Midbrain (tissue), 1 donor: Measurements from ENCODE around the gene ME3.

Experiments
- DNase-seq: peaks from one replicate; lab custom pipeline; 2025; lab: John Stamatoyannopoulos, UW

The ME3 gene

DNA sequence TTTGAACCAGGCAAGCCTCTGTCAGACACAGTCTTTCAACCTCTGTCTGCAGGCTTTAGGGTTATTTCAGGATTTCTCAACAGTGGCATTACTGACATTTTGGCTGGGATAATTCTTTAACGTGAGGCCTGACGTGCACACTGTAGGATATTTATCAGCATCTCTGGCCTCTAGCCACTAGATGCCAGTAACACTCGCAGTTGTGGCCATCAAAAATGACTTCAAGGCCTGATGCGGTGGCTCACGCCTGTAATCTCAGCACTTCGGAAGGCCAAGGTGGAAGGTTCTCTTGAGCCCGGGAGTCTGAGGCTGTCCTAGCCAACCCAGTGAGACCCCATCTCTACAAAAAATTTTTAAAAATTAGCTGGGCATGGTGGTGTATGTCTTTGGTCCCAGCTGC is 184.7 kb downstream of the ME3 start:
- no peak for DNase-seq

DNA sequence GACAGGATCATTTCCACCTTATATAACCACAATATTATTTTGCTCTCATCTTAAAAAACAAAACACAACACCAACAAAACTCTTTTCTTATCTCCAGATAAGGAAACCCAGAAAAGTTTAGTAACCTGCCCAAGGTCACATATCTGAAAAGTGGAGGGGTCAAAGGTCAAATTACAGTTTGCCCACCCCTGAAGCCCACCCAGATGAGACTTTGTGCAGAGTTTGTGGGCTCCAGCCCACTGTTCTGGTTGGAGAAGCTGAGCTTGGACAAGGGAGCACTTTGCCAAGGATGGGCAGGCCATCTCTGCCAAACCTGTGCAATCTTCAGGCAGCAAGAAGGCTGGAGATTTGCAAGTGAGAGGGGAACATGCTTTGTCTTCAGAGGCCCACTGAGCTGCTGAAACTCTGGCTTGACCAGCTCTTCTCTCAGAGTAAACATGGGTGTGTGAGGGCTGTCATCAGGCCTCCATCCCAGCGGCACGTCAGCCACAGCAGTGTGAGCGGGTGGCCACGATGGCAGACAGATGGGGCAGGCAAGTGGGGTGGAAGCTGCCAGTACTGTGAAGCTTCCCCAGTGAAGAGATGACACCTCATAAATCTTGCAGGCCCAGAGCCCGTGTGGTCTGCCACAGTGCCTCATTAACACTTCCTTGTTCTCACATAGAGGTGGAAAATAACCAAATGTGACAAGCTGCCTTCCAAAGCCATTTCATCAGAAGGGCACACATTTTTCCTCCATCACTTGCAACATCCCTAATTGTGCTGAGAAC is 186.0 kb downstream of the ME3 start:
- DNase-seq: no peak

DNA sequence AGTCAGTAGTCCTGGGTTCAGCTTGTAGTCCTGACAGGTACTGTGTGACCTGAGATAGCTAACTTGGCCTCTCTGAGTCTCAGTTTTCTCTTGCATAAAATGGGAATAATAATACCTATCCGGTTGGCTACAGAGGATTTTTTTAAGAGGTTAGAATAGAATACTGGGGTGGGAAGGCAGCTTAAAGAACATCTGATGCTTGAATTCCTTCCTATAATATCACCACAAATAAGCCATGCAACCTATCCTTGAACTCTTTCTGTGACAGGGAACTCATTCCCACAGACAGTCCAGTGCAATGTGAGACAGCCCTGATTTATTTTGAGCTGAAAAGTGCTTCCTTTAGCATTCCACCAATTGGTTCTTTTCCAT is 187.6 kb downstream of the ME3 start:
- no peak for DNase-seq

DNA sequence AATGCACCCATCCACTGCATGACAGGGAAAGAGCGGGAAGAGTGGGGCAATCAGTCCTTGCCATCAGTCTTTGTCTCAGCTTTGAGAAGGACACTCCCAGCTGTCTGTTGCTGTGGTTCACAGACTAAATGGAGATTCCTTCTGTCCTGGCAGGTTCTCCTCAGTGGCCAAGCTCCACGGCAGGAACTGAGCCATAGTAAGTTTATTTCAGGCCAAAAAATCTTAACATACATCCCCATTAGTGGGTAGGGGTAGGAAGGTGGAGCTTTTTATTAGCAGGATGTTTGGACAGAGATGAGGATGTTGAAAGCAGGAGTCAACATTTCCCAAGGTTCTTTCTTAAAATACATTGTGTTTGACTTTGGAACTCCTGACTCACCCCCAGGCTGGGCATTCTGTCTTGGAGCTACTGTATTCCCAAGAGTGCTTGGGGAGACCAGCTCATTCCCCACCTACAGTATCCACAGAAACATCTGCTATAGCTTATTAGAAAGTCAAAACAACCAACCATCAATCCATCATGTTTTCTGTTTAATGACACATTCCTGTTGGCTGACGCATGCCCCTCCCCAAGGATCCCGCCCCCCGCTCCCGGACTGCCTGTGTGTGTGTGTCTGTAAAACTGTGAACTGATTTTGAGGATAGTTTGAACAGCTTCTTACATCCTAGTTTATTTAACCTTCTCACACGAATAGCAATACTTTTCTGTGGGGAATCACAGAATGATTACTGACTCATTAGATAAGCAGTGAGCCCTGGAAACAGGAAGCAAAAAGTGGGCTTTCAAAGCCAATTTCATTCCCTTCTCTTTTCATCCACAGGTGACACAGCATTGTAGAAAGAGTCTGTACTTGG is 188.2 kb downstream of the ME3 start:
- DNase-seq: no peak

DNA sequence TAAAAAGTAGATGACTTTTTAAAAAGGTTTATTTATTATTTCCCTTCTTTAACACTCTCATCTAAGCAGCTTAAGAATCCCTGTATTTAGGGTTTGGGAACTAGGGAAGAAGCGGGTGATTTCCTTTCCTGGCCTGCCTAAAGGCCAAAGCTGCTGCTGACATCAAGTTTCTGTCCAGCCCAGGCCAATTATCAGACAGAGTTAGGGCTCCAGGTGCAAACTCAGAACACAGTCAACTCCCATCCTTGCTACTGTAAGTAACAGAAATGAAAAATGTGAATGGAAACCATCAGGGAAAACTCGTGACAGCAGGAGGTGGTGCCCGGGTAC is 188.8 kb downstream of the ME3 start:
- DNase-seq: no peak

DNA sequence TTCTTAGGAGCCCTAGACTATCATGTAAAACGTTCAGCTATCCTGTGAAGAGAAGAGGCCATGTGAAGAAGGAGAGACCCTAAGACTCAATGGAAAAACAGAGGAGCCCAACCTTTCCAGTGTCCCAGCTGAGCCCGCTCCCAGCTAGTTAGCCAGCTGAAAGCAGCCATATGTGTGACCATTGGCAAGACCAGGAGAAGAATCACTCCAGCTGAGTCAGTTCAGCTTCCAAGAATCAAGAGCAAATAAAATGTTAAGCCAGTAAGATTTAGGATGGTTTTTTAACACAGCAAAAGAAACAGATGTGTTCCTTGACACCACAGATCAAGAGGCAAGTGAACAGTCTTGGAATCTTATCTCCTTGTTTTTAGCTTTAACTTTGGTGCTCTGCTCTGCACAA is 189.7 kb downstream of the ME3 start:
- DNase-seq: no peak

DNA sequence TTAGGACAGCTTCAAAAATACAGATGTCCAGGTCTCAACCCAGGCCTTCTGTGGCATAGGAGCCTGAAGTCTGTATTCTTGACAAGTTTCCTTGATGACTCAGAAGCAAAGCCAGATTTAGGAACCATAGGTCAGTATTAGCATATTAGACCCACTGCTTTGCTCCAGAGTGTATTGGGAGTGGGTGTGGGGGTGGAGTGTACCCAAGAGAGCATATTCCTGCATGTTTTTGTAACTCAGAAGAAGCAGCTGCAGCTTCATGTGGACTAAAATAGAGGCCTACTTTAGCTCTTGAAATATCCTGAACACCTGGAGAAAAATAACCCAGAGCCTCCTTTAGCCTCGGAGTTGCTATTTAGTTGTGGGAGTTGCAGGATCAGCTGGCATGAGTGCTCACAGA is 191.0 kb downstream of the ME3 start:
- no peak for DNase-seq

DNA sequence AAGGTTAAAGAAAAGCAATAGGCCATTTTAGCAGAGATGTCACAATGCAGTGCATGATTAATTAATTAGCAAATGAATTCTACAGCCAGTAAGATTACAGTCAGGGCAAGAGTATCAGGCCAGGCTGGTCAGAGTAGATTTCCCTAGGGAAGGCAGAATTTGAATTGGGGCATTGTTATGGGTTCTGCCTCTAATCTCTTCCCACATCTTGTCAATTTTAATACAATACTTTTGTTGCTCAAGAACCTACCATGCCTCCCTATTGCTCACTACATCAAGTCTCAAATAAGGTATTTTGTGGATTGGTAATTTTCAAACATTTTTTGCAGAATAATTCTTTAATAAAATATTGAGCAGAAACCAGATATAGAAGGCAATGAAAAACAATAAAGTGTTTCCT is 194.1 kb downstream of the ME3 start:
- DNase-seq: no peak

DNA sequence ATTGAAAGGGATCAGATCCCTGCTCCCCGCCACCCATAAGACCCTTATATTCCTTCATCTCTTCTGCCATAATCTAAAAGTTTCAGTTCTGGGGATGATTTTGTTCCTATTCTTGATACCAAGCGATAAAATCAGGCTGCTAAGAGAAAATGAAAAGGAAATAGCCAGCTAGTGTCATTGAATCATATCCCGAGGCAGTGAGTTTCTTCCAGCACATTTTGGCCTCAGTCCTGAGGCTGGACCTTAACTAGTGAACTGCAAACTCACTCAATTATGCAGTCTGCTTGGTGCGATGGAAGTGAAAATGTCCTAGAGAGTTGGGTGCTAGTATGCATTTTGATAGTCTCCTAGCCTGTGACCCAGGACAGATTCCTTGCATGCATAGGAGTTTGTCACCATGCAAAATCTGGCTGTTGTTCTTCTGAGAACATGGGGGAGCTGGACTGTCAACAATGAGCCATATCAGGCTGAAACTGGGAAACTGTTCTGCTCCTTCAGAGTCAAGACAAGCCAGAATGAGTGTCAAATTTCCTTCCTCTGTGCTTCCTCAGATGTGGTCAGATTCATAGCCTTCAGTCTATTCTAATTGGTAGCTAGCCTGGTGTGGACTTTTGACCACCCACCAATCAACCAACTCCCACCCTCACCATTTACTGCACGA is 194.8 kb downstream of the ME3 start:
- DNase-seq: no peak

DNA sequence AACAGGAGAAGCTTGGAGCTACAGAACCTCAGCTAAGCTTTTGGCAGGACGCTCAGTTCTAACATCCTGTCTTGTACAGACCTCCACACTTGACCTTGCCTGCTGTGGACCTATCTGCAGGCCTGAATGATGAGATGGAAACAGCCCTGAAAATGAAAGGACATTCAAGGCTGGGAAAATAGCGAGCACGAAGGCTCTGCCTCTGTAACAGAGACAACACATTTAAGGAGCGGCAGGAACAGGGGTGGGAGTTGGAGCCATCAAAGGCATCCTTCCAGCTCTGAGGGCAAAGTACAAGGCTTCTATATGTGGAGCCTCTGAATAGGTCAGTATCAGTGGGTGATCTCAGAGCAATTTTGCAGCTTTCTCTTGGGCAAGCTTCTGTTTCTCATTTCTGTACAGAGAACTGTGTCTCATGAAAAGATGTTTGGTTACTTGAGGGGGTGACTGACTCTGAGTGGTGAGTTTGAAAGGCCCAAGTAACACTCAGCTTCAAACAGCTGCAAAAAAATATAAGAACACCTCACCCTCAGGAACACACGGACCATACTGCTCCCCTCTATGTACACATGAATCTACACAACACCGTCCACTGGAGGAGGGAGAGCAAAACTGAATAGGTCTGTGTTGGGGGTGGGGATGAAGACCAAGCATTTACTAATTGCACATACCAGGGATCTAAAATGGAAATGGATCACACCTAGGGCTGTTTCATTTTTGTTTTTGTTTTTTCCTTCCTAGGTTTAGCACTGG is 196.1 kb downstream of the ME3 start:
- DNase-seq: no peak

DNA sequence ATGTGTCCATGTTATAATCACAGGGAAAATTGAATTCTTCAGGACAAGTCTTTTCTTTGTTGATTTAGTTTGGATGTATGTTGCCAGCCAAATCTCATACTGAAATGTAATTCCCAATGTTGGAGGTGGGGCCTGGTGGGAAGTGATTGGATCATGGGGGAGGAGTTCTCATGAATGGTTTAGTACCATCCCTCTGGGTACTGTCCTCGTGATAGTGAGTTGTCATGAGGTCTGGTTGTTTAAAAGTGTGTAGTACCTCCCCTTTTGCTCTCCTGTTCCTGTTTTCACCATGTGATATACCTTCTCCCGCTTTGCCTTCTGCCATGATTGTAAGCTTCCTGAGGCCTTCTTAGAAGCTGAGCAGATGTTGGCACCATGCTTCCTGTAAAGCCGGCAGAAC is 197.4 kb downstream of the ME3 start:
- DNase-seq: no peak

DNA sequence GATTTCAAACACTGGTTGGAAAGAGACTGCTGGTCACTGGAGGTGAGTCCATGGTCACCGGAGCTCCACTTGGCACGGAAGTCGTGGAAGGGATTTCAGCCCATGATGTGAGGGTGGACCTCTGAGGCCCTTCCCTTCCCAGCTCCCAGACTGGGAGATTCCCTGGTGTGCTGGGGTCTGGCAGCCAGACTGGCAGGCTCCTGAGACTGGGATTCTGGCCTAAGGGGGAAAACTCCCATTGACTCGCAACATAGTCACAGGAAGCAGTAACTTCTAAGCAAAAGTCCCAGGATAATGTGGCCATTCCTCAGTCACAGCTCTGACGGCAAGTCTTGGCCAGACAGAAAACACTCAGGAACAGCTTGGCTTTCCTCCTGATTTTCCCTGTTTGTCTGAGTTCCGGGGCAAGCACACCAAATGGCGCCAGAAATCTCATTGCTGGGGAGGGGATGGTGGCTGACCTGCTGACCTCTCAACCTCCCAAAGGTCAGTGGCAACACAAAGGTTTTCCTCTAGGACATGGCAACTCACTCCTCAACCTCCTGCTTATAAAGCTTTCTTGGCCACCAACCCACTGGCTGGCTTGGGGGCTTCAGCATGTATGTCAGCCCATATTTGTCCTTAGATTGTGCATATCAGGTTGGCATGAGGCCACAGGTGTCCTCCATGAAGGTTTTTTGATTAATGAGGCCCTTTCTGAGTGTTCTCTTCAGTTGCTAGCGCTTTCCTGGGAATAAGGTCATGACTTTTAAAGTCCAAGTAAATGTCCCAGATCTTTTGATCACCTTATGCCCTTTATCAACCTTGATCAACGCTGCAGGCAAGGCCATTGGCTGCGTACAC is 198.2 kb downstream of the ME3 start:
- no peak for DNase-seq

DNA sequence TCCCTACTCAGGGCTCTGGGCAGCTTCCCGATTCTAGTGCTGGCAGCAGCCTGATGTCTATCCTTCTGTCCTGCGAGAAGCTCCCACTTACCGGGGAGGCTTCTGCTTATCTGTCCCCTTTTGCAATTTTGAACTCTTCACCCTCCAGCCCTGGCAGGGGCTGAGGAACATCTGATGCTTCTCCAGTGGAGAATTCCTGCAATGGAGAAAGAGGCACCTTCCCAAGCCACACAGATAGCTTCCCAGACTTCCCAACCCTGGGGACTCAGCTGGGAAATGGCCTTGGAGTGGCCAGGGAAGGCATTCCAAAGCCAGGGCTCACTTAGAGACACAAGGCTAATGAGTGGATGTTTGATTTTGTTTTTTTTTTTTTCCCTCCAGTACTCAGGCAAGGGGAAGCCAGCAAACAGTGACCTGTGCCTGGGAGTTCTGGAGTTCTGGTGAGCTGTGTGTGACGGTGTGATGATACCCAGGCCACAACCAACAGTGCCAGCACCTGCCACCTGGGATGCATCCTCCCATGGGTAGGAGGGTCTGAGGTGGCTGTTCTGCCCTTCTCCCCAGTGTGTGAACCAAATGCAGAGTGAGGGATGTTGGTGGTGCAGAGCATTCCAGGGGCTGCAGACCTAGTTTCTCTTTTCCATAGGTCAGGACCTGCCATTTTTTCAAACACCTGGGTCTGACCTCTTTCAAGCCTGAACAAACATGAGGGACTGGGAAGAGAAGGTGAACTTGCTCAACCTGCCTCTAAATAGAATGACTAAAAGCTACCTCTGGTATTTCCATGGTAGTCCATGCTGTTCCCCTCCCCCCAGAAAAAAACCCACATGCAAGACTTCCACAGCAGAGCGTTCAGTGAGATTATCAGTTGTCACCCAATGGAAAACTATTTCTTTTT is 202.7 kb downstream of the ME3 start:
- DNase-seq: no peak

DNA sequence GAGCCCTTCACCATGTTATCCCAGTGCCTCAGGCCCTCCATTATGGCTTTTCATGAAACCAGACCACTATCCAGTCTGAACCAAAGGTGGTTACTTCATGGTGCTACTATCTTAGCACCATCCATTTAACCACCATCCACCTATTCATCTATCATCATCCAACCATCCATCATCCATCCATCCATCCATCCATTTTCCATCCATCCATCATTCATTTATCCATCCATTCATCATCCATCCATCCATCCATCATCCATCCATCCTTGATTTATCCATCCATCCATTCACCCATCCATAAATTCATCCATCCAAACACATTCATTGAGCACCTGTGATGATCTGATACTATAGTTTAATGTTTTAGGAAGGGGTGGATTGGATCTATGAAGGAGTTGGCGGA is 204.2 kb downstream of the ME3 start:
- DNase-seq: no peak

DNA sequence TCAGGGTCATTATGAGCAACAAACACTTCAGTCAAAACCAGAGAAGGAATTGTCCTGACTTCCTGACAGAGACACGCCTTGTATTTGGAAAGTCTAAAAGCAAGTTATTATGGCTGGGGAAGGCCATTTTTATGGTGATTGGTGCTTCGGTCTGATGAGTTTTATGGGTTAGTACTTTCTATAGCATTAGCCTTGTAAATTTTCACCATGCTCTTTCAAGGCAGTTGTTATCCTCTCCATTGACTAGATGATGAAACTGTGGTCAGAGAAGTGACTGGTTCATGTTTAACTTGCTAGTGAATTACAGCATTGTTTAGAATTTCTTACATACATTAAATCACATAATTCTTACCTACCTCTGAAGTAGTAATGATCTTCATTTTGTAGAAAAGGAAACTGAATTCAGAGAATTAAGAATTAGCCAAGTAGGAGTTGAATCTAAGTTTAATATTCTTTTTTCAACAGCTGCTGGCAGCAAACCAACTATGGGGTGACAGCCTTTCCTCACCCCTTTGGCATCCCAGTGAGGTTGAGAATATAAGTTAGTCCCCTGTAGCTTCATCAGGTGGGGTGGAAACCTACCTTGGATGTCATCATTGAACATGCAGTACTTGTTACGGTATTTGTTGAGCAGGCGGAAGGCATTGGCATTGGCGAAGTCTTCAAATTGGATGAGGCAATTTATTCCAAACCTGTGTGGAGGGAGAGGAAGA is 207.8 kb downstream of the ME3 start:
- DNase-seq: no peak

DNA sequence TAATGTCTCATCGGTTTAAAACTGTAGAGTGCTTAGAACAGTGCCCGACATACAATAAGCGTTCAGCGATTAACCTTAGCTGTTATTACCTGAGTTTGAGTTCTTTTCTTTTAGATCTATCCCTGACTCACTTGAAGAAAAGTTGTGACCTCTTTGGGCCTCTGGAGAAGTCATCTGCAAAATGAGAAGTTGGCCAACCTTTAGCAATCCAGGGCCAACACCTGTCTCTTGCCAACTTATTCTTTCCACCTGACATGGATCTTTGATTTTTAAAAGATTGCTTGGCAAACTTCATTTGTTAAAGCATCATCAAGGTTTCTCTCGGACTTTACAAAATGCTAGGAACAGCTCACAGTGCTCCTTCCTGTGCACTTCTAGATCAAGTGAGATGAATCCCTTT is 208.5 kb downstream of the ME3 start:
- DNase-seq: no peak

DNA sequence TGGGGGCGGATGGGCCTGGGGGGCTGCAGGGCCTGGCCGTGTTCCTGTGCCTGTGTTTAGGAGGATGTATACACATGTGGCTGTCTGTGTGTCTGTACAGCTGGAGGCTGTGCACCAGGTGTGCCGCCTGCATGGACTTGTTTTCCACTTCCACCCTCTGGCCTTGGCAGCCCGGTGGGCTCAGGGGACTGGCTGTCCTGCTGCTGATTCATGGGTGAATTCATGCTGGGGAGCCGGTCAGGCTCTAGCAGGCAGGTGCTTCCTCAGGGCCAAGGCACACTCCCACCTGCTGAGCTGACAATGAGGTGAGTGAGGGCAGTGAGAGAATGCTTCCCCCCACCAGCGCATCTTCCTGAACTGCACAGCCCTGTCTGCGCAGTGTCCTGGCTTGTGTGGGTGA is 209.3 kb downstream of the ME3 start:
- DNase-seq: no peak

DNA sequence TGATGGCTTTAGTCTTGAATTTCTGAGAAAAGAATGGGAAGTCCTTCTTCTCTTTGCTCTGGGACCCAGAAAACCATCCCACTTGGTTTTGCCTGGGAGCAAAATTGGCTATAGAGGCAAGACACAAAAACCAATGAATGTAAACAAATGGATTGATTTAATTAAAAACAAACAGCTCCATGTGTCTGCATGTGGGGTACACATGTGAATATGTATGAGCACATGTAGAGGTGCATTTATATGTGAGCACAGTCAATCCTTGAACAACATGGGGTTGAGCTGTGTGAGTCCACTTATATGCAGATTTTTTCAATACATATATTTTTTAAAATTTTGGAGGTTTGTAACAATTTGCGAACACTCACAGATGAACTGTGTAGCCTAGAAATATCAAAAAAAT is 210.5 kb downstream of the ME3 start:
- no peak for DNase-seq

DNA sequence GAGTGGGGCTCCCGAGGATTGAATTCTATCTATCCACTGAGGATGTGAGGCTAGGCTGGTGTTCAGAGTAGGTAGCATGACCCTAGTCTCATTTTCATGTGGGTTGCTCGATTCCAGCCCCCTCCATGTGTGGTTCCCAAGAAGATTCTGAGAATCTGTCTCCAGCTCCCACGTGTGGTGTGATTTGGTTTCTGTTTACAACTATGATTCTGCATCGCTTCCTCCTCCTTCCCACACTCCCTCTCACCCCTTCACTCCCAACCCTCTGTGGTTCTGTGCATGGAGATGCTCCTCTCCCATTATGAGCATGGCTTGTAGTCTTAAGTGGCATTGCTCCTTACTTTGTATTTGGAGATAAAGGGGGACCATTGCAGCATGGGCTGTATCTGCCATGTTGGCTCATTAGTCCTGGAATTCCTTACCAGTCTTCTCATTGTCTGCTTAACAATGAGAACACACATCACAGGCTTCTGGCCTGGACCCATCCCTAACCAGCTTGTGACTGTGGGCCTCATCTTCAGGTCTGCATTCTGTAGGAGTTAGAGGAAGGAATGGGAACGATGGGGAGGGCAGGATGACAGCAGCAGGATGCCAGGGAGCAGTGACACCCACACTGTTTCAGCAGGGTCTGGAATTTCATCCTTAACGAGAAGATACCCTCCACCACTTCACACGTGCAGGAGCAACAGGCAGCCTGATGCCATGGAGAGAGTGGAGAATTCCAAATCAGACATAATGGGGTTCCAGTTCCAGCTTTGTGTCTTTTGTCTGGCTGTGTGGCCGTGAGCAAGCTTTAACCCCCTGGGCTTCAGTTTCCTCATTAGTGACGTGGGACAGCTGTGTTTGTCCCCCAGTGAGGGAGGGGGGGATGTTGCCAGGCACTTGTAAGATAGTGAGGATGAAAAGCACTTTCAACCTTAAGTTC is 211.7 kb downstream of the ME3 start:
- no peak for DNase-seq
